Measurements from ENCODE around the gene MAPRE3. TPM values are rescaled to one million over a fixed set of nuclear protein-coding genes. Genes with fewer than 3 reads are reported as not detected.

MAPRE3 gene
- total RNA-seq, 1 donor from 2014 or later, result 27.1 TPM

DNA sequence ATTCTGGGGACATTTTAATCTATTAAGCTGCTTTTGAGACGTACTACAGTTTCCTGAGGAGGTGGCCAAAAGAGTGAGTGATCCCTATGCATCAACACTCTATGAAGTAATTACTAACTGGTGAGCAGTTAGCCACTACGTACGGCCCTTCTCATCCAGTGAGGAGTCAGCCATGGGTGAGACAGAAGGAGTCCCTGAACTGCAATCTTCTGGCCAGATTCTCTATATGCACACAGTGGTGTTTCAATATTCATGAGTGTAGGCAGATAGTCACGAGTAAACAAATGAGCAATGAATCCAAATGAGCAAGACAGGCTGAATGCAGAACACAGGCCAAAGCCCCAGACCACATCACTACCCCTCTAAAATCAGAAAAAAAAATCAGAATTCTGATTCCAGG, 32.6 kb downstream of the MAPRE3 start:
- DNase-seq, result no peak
- intact Hi-C loops (cut with DNase I), result no loop called here
- TF ChIP-seq, protein P1, sequence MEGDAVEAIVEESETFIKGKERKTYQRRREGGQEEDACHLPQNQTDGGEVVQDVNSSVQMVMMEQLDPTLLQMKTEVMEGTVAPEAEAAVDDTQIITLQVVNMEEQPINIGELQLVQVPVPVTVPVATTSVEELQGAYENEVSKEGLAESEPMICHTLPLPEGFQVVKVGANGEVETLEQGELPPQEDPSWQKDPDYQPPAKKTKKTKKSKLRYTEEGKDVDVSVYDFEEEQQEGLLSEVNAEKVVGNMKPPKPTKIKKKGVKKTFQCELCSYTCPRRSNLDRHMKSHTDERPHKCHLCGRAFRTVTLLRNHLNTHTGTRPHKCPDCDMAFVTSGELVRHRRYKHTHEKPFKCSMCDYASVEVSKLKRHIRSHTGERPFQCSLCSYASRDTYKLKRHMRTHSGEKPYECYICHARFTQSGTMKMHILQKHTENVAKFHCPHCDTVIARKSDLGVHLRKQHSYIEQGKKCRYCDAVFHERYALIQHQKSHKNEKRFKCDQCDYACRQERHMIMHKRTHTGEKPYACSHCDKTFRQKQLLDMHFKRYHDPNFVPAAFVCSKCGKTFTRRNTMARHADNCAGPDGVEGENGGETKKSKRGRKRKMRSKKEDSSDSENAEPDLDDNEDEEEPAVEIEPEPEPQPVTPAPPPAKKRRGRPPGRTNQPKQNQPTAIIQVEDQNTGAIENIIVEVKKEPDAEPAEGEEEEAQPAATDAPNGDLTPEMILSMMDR (IDR thresholded peaks at IDR 0.05), result no peak

DNA sequence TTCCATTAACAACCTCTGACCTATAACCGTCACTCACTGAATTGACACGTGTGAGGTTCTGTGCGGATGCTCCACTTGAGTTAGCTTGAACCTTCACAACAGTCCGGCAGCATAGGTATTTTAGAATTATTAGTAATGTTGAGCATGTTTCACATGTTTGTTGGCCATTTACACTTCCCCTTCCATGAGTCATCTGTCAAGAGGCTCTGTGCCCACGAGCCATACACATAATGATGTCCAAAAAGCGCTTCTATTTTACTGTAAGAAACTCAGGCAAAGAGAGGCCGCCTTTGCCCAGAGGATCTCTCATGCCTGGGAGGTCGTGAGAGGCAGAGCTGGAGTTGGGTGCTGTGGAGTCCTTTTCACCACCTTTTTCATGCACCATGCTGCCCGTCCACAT, 33.4 kb downstream of the MAPRE3 start:
- Histone ChIP-seq H3K4me3 (no peak overlapping the region), H3K9me3 (no peaks in the 10 kb centered on the region), H3K4me1 (no peaks in the 10 kb centered on the region), H3K27ac (no peak overlapping the region), H3K27me3 (ENCODE audit: low read depth) (no peaks in the 10 kb centered on the region), H3K36me3 (no peaks in the 10 kb centered on the region)
- DNase-seq (no peak), ATAC-seq (no peak)
- TF ChIP-seq, protein P1 (IDR thresholded peaks at IDR 0.05), result no peak
- intact Hi-C loops (cut with DNase I), result no loop called here

More for the DNA sequence above, 32.6 kb downstream of the MAPRE3 start:
- Histone ChIP-seq H3K9me3 (no peaks in the 10 kb centered on the region), H3K36me3 (no peaks in the 10 kb centered on the region), H3K4me1 (no peaks in the 10 kb centered on the region), H3K4me3 (no peak overlapping the region), H3K27me3 (ENCODE audit: low read depth) (no peaks in the 10 kb centered on the region), H3K27ac (no peak overlapping the region)
- ATAC-seq, result no peak

DNA sequence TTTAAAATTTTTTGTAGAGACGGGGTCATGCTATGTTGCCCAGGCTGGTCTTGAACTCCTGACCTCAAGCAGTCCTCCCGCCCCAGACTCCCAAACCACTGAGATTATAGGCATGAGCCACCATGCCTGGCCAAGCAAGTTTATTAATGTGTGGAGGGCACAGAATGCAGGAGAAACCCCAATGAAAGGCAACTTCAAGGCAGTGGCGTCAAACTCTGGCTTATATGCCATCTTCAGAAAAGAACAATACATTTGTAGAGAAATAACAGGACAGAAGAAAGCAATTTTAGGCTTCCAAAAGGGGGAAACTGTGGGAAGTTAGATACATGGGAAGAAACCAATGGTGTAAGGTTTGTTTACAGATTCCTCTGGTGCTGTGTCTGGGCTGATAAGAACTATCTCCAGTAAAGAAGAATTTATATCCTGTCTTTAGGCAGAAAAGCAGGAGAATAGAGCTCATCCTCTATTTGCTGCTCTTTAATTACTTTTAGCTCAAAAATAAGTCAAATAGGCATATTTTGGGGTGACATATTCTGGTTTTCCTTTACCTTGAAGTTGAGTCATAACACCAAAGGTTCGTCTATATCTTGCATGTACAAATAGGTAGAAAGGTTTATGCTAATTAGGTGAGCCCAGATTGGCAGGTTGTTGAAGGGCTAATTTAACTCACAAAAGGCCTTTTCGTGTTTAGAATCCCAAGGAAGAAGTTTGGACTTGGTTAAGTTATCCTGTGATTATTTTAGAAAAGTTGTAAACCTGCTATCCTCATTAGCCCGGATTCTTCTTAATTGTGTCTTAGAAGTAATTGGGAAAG, 36.4 kb downstream of the MAPRE3 start:
- intact Hi-C loops (cut with DNase I), result no loop called here
- Histone ChIP-seq H3K27ac (no peak overlapping the region), H3K27me3 (ENCODE audit: low read depth) (no peaks in the 10 kb centered on the region), H3K4me3 (no peak overlapping the region), H3K36me3 (no peaks in the 10 kb centered on the region), H3K4me1 (no peaks in the 10 kb centered on the region), H3K9me3 (no peaks in the 10 kb centered on the region)
- DNase-seq (no peak), ATAC-seq (no peak)
- TF ChIP-seq, protein P1 (IDR thresholded peaks at IDR 0.05), result no peak

DNA sequence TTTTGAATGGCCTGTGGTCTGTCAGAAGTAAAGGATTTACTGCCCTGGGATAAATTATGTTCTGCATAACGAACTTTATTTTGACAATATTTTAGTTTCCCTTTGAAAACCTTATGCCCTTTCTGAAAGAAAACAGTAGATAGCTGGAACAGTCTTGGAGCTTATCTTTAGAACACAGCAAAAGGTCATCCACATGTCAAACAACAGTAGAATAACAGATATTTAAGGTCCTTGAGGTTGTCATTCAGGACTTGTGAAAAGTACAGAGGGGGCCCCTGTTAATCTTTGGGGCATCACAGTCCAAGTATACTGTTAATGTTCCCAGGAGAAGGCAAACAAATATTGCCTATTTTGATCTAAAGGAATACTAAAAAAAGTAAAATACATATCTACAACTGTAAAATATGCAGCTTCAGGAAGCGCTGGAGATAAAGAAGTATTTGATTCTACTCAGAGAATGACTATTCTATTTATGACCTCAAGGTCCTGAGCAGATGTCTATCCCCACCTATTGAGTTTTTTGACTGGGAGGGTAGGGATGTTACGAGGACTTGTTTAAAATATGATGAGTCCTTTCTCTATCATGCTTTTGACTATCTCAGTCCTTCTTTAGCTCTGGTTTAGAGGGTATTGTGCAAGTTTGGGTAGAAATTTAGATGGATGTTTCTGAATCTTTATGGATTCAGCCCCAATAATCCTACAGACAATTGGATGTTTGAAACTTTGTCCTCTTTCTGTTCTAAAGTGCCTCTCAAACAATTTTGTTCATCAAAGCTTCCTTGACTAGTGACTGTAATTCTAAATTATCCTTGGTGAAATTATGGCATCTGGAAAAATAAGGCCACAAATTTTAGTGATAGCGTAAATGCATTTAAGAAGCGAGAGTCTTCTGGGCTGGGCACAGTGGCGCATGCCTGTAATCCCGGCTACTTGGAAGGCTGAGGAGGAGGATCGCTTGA, 37.3 kb downstream of the MAPRE3 start:
- DNase-seq (no peak), ATAC-seq (no peak)
- H3K27me3 ChIP-seq (ENCODE audit: low read depth), result no peaks in the 10 kb centered on the region
- TF ChIP-seq, protein P1 (IDR thresholded peaks at IDR 0.05), result no peak
- H3K4me3 ChIP-seq, result no peak overlapping the region
- no peaks in the 10 kb centered on the region for H3K9me3 ChIP-seq
- intact Hi-C loops (cut with DNase I), result no loop called here
- H3K36me3 ChIP-seq, result no peaks in the 10 kb centered on the region
- H3K27ac ChIP-seq, result no peak overlapping the region
- H3K4me1 ChIP-seq, result no peaks in the 10 kb centered on the region

DNA sequence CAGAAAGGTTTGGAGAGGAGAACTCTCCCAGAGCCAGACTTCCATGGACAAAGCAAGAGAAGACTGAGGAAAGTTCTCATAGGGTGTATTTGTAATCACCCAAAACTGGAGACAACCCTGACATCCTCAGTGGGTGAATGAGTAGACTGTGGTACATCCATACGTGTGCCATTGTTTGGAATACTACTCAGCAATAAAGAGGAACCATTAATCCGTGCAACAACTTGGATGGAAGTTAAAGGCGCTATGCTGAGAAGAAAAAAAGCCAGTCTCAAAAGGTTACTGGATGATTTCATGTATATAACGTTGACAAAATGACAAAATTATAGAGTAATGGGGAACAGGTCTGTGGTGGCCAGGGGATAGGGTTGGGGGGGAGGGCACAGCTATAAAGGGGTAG, 38.2 kb downstream of the MAPRE3 start:
- Histone ChIP-seq H3K9me3 (no peaks in the 10 kb centered on the region), H3K36me3 (no peaks in the 10 kb centered on the region), H3K27ac (no peak overlapping the region), H3K4me3 (no peak overlapping the region), H3K4me1 (no peaks in the 10 kb centered on the region), H3K27me3 (ENCODE audit: low read depth) (no peaks in the 10 kb centered on the region)
- intact Hi-C loops (cut with DNase I), result no loop called here
- DNase-seq (no peak), ATAC-seq (no peak)
- TF ChIP-seq, protein P1 (IDR thresholded peaks at IDR 0.05), result no peak

Data from lower lobe of right lung (tissue), 2 donors.